ENCODE results near the gene POC1A.

DNA sequence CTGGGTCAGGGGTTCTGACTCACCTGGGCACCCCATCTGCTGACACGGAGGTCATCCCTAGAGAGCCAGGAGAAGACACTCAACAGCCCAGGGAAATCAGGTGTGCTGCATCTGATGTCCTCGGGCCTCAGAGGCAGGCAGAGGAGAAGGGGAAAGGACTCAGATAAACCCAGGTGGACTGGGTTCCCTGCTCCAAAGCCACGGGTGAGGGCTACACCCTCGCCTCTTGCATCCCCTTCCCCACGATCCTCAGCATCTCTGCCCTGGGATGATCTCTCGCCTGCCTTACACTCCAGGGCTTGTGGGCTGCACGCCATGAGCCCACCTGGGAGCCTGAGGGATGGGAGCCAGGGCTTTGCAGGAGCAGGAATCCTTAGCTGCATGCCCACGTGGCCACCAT, 89.7 kb downstream of the POC1A start:
- TF ChIP-seq, protein P1, sequence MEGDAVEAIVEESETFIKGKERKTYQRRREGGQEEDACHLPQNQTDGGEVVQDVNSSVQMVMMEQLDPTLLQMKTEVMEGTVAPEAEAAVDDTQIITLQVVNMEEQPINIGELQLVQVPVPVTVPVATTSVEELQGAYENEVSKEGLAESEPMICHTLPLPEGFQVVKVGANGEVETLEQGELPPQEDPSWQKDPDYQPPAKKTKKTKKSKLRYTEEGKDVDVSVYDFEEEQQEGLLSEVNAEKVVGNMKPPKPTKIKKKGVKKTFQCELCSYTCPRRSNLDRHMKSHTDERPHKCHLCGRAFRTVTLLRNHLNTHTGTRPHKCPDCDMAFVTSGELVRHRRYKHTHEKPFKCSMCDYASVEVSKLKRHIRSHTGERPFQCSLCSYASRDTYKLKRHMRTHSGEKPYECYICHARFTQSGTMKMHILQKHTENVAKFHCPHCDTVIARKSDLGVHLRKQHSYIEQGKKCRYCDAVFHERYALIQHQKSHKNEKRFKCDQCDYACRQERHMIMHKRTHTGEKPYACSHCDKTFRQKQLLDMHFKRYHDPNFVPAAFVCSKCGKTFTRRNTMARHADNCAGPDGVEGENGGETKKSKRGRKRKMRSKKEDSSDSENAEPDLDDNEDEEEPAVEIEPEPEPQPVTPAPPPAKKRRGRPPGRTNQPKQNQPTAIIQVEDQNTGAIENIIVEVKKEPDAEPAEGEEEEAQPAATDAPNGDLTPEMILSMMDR (optimal IDR thresholded peaks at IDR 0.05 in 1 of 3, IDR thresholded peaks at IDR 0.05 in 1 of 3, conservative IDR thresholded peaks at IDR 0.05 in 1 of 3; ENCODE audit: extremely low read depth in 1 of 3, insufficient read depth in 2 of 3, low read length in 3 of 3), result no peak
- no peak for TF ChIP-seq EZH2 (IDR thresholded peaks at IDR 0.05; ENCODE audit: low read length)

Data from keratinocyte (primary cell).